Loucy (cell line): ENCODE measurements around the gene OGFR.

Experiments
- H2AFZ ChIP-seq: fragments of 200-600 bp; sonication (generic); 2 replicates; pipeline ENCODE4 v1.6.0; 2016; ENCODE audit warnings: antibody characterized with exemption, mild to moderate bottlenecking, low read length, moderate library complexity
- H3F3A ChIP-seq: fragments of 200-600 bp; 2 replicates; pipeline ENCODE4 v1.6.0; 2016; ENCODE audit warnings: antibody characterized with exemption, low read depth, mild to moderate bottlenecking
- H3K27me3 ChIP-seq: fragments of 200-600 bp; sonication (generic); 2 replicates; pipeline ENCODE4 v1.6.1; 2014; ENCODE audit warnings: low read length, mild to moderate bottlenecking; ENCODE audit not compliant: insufficient read depth, poor library complexity, severe bottlenecking
- H3K36me3 ChIP-seq: fragments of 200-600 bp; sonication (generic); 2 replicates; pipeline ENCODE4 v1.6.1; 2016; ENCODE audit warnings: low read length; ENCODE audit not compliant: insufficient read depth
- H3K4me1 ChIP-seq: fragments of 200-600 bp; sonication (generic); 2 replicates; pipeline ENCODE4 v1.5.1; 2014; ENCODE audit warnings: low read length, mild to moderate bottlenecking; ENCODE audit not compliant: insufficient read depth, poor library complexity, severe bottlenecking
- H3K4me2 ChIP-seq: fragments of 200-600 bp; sonication (generic); 2 replicates; pipeline ENCODE4 v1.6.0; 2014; ENCODE audit warnings: antibody characterized with exemption, low read length, low read depth, mild to moderate bottlenecking; ENCODE audit not compliant: poor library complexity, severe bottlenecking
- H3K4me3 ChIP-seq: fragments of 200-600 bp; sonication (generic); 2 replicates; pipeline ENCODE4 v1.5.1; 2014; ENCODE audit warnings: low read length, mild to moderate bottlenecking, mixed read lengths; ENCODE audit not compliant: poor library complexity, severe bottlenecking
- H3K79me2 ChIP-seq: fragments of 200-600 bp; sonication (generic); 2 replicates; pipeline ENCODE4 v1.6.1; 2014; ENCODE audit warnings: low read length; ENCODE audit not compliant: insufficient read depth
- H3K9ac ChIP-seq: fragments of 200-600 bp; sonication (generic); 2 replicates; pipeline ENCODE4 v1.6.0; 2014; ENCODE audit warnings: mild to moderate bottlenecking, low read depth, low read length, moderate library complexity; ENCODE audit not compliant: poor library complexity, severe bottlenecking
- H3K9me2 ChIP-seq: fragments of 200-600 bp; sonication (generic); replicated peaks from 2 replicates; pipeline ENCODE4 v1.6.1; 2016; ENCODE audit warnings: low read depth, low read length, mixed read lengths
- H3K9me3 ChIP-seq: fragments of 200-600 bp; sonication (generic); 2 replicates; pipeline ENCODE4 v1.6.1; 2014; ENCODE audit warnings: mild to moderate bottlenecking, antibody characterized with exemption, low read length, low read depth; ENCODE audit not compliant: insufficient read depth
- H4K20me1 ChIP-seq: fragments of 200-600 bp; sonication (generic); 2 replicates; pipeline ENCODE4 v1.6.0; 2014; ENCODE audit warnings: antibody characterized with exemption, low read length, mild to moderate bottlenecking; ENCODE audit not compliant: insufficient read depth, poor library complexity, severe bottlenecking
- CTCF ChIP-seq: fragments of 200-600 bp; sonication (generic); conservative IDR thresholded peaks from 2 replicates; pipeline ENCODE4 v1.5.1; 2014; ENCODE audit warnings: mild to moderate bottlenecking, antibody characterized with exemption, low read length
- EZH2phosphoT487 ChIP-seq: fragments of 200-600 bp; IDR thresholded peaks from 2 replicates; pipeline ENCODE4 v1.6.1; 2018; ENCODE audit warnings: antibody characterized with exemption, mild to moderate bottlenecking, moderate library complexity, borderline replicate concordance

OGFR gene

GRCh38 chr20:62860391-62860923 is 55.8 kb downstream of the OGFR start:
- Histone ChIP-seq H3K9me2 (no peaks in the 10 kb centered on the region), H3K4me2 (peak overlapping the region; percentile 77), H4K20me1 (peaks cover 6% of the 10 kb centered on the region), H3K4me1 (peaks cover 19% of the 10 kb centered on the region), H3K27me3 (no peaks in the 10 kb centered on the region), H3K9ac (peak overlapping the region; percentile 80), H3K9me3 (no peaks in the 10 kb centered on the region), H2AFZ (no peak overlapping the region), H3F3A (no peaks in the 10 kb centered on the region), H3K36me3 (peaks cover 6% of the 10 kb centered on the region; the same call in 1 of the 2 replicates), H3K4me3 (peak overlapping the region; percentile 77), H3K79me2 (peaks cover 41% of the 10 kb centered on the region)
- TF ChIP-seq CTCF (peak; percentile 37), EZH2phosphoT487 (no peak)

- Histone ChIP-seq H3K27me3 (no peaks in the 10 kb centered on the region), H2AFZ (no peak overlapping the region), H3K4me2 (peak overlapping the region; percentile 77), H3K9ac (peak overlapping the region; percentile 80), H3K9me2 (no peaks in the 10 kb centered on the region), H3F3A (no peaks in the 10 kb centered on the region), H3K36me3 (peaks cover 6% of the 10 kb centered on the region; the same call in 1 of the 2 replicates), H3K9me3 (no peaks in the 10 kb centered on the region), H3K79me2 (peaks cover 41% of the 10 kb centered on the region), H3K4me3 (peak overlapping the region; percentile 77), H4K20me1 (peaks cover 6% of the 10 kb centered on the region), H3K4me1 (peaks cover 19% of the 10 kb centered on the region)
- TF ChIP-seq CTCF: no peak
- TF ChIP-seq EZH2phosphoT487: no peak
Measured at GRCh38 chr20:62860924-62861691, 56.5 kb downstream of the OGFR start.

- Histone ChIP-seq H2AFZ (no peak within 1 kb of the TSS), H3K4me2 (peak within 1 kb of the TSS; percentile 77), H3F3A (no peaks in the 10 kb centered on the region), H3K79me2 (peaks cover 38% of the 10 kb centered on the region), H3K9me3 (no peaks in the 10 kb centered on the region), H3K4me1 (peaks cover 19% of the 10 kb centered on the region), H3K27me3 (no peaks in the 10 kb centered on the region), H3K4me3 (peak within 1 kb of the TSS; percentile 77), H4K20me1 (peaks cover 6% of the 10 kb centered on the region), H3K9ac (peak within 1 kb of the TSS; percentile 80), H3K36me3 (peaks cover 4% of the 10 kb centered on the region; the same call in 1 of the 2 replicates), H3K9me2 (no peaks in the 10 kb centered on the region)
- no peak for TF ChIP-seq EZH2phosphoT487
- no peak for TF ChIP-seq CTCF
Measured at GRCh38 chr20:62861726-62862336, 57.2 kb downstream of the OGFR start, which contains the start of gene TCFL5. Gene TCFL5 (minus strand): TSS chr20:62861822. CDS start chr20:62861670, 152 bp downstream.
